Nephron (organoid): Measurements from ENCODE around the gene CD93.

Source experiments
- H3K27ac Mint-ChIP-seq, 3 experiments: 2 replicates each; pipeline ENCODE4 v1.8.0; 2020; ENCODE audit warnings: mixed read lengths in 3 of 3, mild to moderate bottlenecking in 2 of 3, moderate library complexity in 1 of 3
- H3K27me3 Mint-ChIP-seq: 2 replicates; pipeline ENCODE4 v1.8.0; 2021; ENCODE audit warnings: low read depth, mild to moderate bottlenecking, moderate library complexity, mixed read lengths
- H3K36me3 Mint-ChIP-seq: 2 replicates; pipeline ENCODE4 v1.8.0; 2020; ENCODE audit warnings: low read depth, mixed read lengths
- H3K4me1 Mint-ChIP-seq: 2 replicates; pipeline ENCODE4 v1.8.0; 2020; ENCODE audit warnings: mixed read lengths
- H3K4me3 Mint-ChIP-seq, 3 experiments: 2 replicates each; pipeline ENCODE4 v1.8.0; 2020; ENCODE audit warnings: mild to moderate bottlenecking in 3 of 3, mixed read lengths in 3 of 3, moderate library complexity in 2 of 3
- H3K9me3 Mint-ChIP-seq: 2 replicates; pipeline ENCODE4 v1.8.0; 2020; ENCODE audit warnings: mixed read lengths
- CTCF ChIP-seq, 3 experiments: fragments of 200-600 bp; sonication (generic); IDR thresholded peaks; one replicate each; pipeline ENCODE4 v1.5.0; 2021; ENCODE audit warnings: antibody characterized with exemption in 3 of 3; ENCODE audit not compliant: unreplicated experiment in 3 of 3

Gene CD93

GRCh38 chr20:23049201-23050075 is 36.7 kb downstream of the CD93 start, which contains the start of gene THBD:
THBD (minus strand) TSS chr20:23049672; CDS start chr20:23049504, 168 bp downstream.
- Mint-ChIP-seq H3K27me3 (peaks cover 90% of the 10 kb centered on the region), H3K9me3 (peaks cover 4% of the 10 kb centered on the region), H3K4me3 (peak within 1 kb of the TSS; percentile 91 to 94 (median 92)), H3K27ac (peak within 1 kb of the TSS in 1 of 3 experiments; percentile 5), H3K36me3 (no peaks in the 10 kb centered on the region), H3K4me1 (peaks cover 31% of the 10 kb centered on the region)
- TF ChIP-seq CTCF (IDR thresholded peaks at IDR 0.05; ENCODE audit: unreplicated experiment in 3 of 3): no peak

GRCh38 chr20:23048283-23049200 is 37.6 kb downstream of the CD93 start:
- Mint-ChIP-seq H3K27ac (no peak overlapping the region), H3K36me3 (no peaks in the 10 kb centered on the region), H3K4me3 (peak overlapping the region; percentile 72), H3K9me3 (peaks cover 4% of the 10 kb centered on the region), H3K27me3 (peaks cover 91% of the 10 kb centered on the region), H3K4me1 (peaks cover 31% of the 10 kb centered on the region)
- peak in 2 of 3 experiments; percentile 31 to 42 for TF ChIP-seq CTCF (IDR thresholded peaks at IDR 0.05; ENCODE audit: unreplicated experiment in 3 of 3)

- Mint-ChIP-seq H3K36me3 (no peaks in the 10 kb centered on the region), H3K27ac (no peak overlapping the region), H3K9me3 (peaks cover 4% of the 10 kb centered on the region), H3K27me3 (peaks cover 91% of the 10 kb centered on the region), H3K4me1 (peaks cover 31% of the 10 kb centered on the region), H3K4me3 (peak overlapping the region; percentile 46 to 60 (median 48))
- TF ChIP-seq CTCF (IDR thresholded peaks at IDR 0.05; ENCODE audit: unreplicated experiment in 3 of 3): no peak
Observed at GRCh38 chr20:23047738-23048214, 38.3 kb downstream of the CD93 start.

GRCh38 chr20:23047001-23047737 is 39.0 kb downstream of the CD93 start:
- Mint-ChIP-seq H3K27me3 (peaks cover 91% of the 10 kb centered on the region), H3K36me3 (no peaks in the 10 kb centered on the region), H3K9me3 (no peaks in the 10 kb centered on the region), H3K27ac (no peak overlapping the region), H3K4me3 (peak overlapping the region; percentile 58 to 67 (median 60)), H3K4me1 (peaks cover 31% of the 10 kb centered on the region)
- TF ChIP-seq CTCF (IDR thresholded peaks at IDR 0.05; ENCODE audit: unreplicated experiment in 3 of 3): no peak

- H3K36me3 Mint-ChIP-seq: no peaks in the 10 kb centered on the region
- TF ChIP-seq CTCF (IDR thresholded peaks at IDR 0.05; ENCODE audit: unreplicated experiment in 3 of 3): no peak
- no peak overlapping the region for H3K27ac Mint-ChIP-seq
- peaks cover 29% of the 10 kb centered on the region for H3K4me1 Mint-ChIP-seq
- H3K9me3 Mint-ChIP-seq: no peaks in the 10 kb centered on the region
- H3K27me3 Mint-ChIP-seq: peaks cover 91% of the 10 kb centered on the region
- peak overlapping the region in 1 of 3 experiments; percentile 67 for H3K4me3 Mint-ChIP-seq
Observed at GRCh38 chr20:23046431-23046830, 39.7 kb downstream of the CD93 start.
